Measurements from ENCODE around the gene BLOC1S3. TPM values are rescaled to one million over a fixed set of nuclear protein-coding genes. Genes with fewer than 3 reads are reported as not detected.

Gene BLOC1S3
- total RNA-seq, 2 donors from 2014 or later: 9.4 to 11.3 TPM

GRCh38 chr19:45172611-45173208 lies 5.9 kb upstream of the BLOC1S3 start:
- no peaks in the 10 kb centered on the region for H3K36me3 Mint-ChIP-seq (ENCODE audit: low read depth)
- no peak for TF ChIP-seq CTCF (conservative IDR thresholded peaks at IDR 0.05)
- no peak overlapping the region for H3K27ac Mint-ChIP-seq
- no peak overlapping the region for H3K4me3 Mint-ChIP-seq
- no peaks in the 10 kb centered on the region for H3K27me3 Mint-ChIP-seq (ENCODE audit: insufficient read depth)
- peaks cover 9% of the 10 kb centered on the region for H3K4me1 Mint-ChIP-seq
- Histone ChIP-seq H3K27ac (ENCODE audit: low read depth, low read length) (no peak overlapping the region), H3K27me3 (ENCODE audit: control insufficient read depth, insufficient read depth, low read length, poor library complexity, severe bottlenecking) (no peaks in the 10 kb centered on the region), H3K4me3 (ENCODE audit: low read length) (no peak overlapping the region), H3K4me1 (ENCODE audit: control insufficient read depth, insufficient read depth, low read length) (peaks cover 5% of the 10 kb centered on the region), H3K36me3 (ENCODE audit: control insufficient read depth, insufficient read depth, low read length) (no peaks in the 10 kb centered on the region), H3K9ac (ENCODE audit: extremely low read depth, low read length, poor library complexity, severe bottlenecking) (no peak overlapping the region), H3K9me3 (ENCODE audit: control insufficient read depth, low read length) (no peaks in the 10 kb centered on the region)
- H3K9me3 Mint-ChIP-seq: no peaks in the 10 kb centered on the region
- 92% methylated on average over 11 to 16 of the region's 18 CpGs for WGBS, 2 experiments (ENCODE audit: insufficient coverage in 1 of 2, insufficient read length in 1 of 2)
- DNase-seq: no peak

- Mint-ChIP-seq H3K4me3 (no peak overlapping the region), H3K9me3 (no peaks in the 10 kb centered on the region), H3K4me1 (peaks cover 9% of the 10 kb centered on the region), H3K36me3 (ENCODE audit: low read depth) (no peaks in the 10 kb centered on the region), H3K27ac (no peak overlapping the region), H3K27me3 (ENCODE audit: insufficient read depth) (no peaks in the 10 kb centered on the region)
- DNase-seq: no peak
- H3K4me3 ChIP-seq (ENCODE audit: low read length): no peak overlapping the region
- no peaks in the 10 kb centered on the region for H3K36me3 ChIP-seq (ENCODE audit: control insufficient read depth, insufficient read depth, low read length)
- H3K9me3 ChIP-seq (ENCODE audit: control insufficient read depth, low read length): no peaks in the 10 kb centered on the region
- peaks cover 5% of the 10 kb centered on the region for H3K4me1 ChIP-seq (ENCODE audit: control insufficient read depth, insufficient read depth, low read length)
- no peak overlapping the region for H3K27ac ChIP-seq (ENCODE audit: low read depth, low read length)
- no peak for TF ChIP-seq CTCF (conservative IDR thresholded peaks at IDR 0.05)
- no peak overlapping the region for H3K9ac ChIP-seq (ENCODE audit: extremely low read depth, low read length, poor library complexity, severe bottlenecking)
- 91% methylated on average over 9 to 12 of the region's 12 CpGs for whole genome bisulfite sequencing, 2 experiments (ENCODE audit: insufficient coverage in 1 of 2, insufficient read length in 1 of 2)
- H3K27me3 ChIP-seq (ENCODE audit: control insufficient read depth, insufficient read depth, low read length, poor library complexity, severe bottlenecking): no peaks in the 10 kb centered on the region
Measured at GRCh38 chr19:45173816-45174215, 4.8 kb upstream of the BLOC1S3 start.

GRCh38 chr19:45175515-45176345 lies 2.9 kb upstream of the BLOC1S3 start:
- TF ChIP-seq CTCF (conservative IDR thresholded peaks at IDR 0.05): no peak
- 86 to 94% methylated on average over 7 to 10 of the region's 10 CpGs for WGBS, 2 experiments (ENCODE audit: insufficient coverage in 1 of 2, insufficient read length in 1 of 2)
- no peaks in the 10 kb centered on the region for H3K9me3 ChIP-seq (ENCODE audit: control insufficient read depth, low read length)
- no peaks in the 10 kb centered on the region for H3K27me3 ChIP-seq (ENCODE audit: control insufficient read depth, insufficient read depth, low read length, poor library complexity, severe bottlenecking)
- H3K27ac Mint-ChIP-seq: no peak overlapping the region
- no peak overlapping the region for H3K4me3 ChIP-seq (ENCODE audit: low read length)
- H3K4me1 Mint-ChIP-seq: peaks cover 9% of the 10 kb centered on the region
- no peaks in the 10 kb centered on the region for H3K36me3 Mint-ChIP-seq (ENCODE audit: low read depth)
- H3K4me3 Mint-ChIP-seq: no peak overlapping the region
- H3K9ac ChIP-seq (ENCODE audit: extremely low read depth, low read length, poor library complexity, severe bottlenecking): no peak overlapping the region
- H3K36me3 ChIP-seq (ENCODE audit: control insufficient read depth, insufficient read depth, low read length): no peaks in the 10 kb centered on the region
- DNase-seq: no peak
- H3K27ac ChIP-seq (ENCODE audit: low read depth, low read length): no peak overlapping the region
- H3K4me1 ChIP-seq (ENCODE audit: control insufficient read depth, insufficient read depth, low read length): peaks cover 5% of the 10 kb centered on the region
- no peaks in the 10 kb centered on the region for H3K27me3 Mint-ChIP-seq (ENCODE audit: insufficient read depth)
- no peaks in the 10 kb centered on the region for H3K9me3 Mint-ChIP-seq
